Measurements from ENCODE around the gene RHOBTB1.

RHOBTB1 gene

DNA sequence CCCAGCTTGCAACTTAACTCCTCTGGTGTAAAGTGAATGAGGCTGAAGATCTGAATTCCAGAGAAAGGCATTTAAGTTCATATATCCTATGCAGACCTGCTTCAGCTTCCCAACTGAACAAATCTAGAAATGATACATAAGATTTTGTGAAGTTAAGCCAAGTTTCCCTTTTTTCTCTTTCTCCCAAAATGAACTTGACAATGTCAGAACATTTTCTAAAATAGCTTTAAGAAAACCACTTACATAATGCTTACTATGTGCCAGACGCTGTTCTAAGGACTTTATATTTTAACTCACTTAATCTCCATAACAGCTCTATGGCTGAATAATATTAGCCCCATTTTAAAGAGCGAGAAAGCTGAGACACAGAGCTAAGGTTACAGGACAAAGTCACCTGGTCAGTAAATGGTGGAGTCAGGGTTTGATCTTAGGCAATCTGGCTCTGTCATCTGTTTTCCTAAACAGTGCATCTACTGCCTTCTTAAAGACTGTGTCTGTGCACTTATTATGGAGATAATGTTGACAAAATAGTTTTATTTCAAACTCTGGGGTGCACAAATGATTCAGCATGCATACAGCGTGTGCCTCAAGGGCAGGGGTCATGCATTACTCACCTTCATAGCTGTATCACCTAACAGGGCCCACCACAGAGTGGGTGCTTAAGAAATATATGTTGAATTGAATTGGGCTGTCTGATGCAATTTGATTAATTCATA lies 66.8 kb downstream of the RHOBTB1 start:
- WGBS (ENCODE audit: extremely low coverage, insufficient coverage, low lambda C conversion rate) = no CpG with 5 or more reads among the region's 3 CpGs
- H3K27ac ChIP-seq (ENCODE audit: low read depth, low read length) = no peak overlapping the region
- no peak overlapping the region for H3K9ac ChIP-seq (ENCODE audit: low read length)
- H3K4me3 ChIP-seq (ENCODE audit: low read length) = no peak overlapping the region
- H4K5ac ChIP-seq (ENCODE audit: low read length) = no peak overlapping the region
- H3K79me1 ChIP-seq (ENCODE audit: low read length) = no peaks in the 10 kb centered on the region
- no peak overlapping the region for H2BK15ac ChIP-seq (replicated peaks; ENCODE audit: low read depth)
- H3K4me1 ChIP-seq (ENCODE audit: control insufficient read depth, low read depth, low read length) = no peaks in the 10 kb centered on the region
- no peak overlapping the region for H2BK120ac ChIP-seq (ENCODE audit: low read depth, low read length)
- H3K36me3 ChIP-seq (ENCODE audit: control insufficient read depth, insufficient read depth, low read length) = no peaks in the 10 kb centered on the region
- no peak overlapping the region for H2BK5ac ChIP-seq (ENCODE audit: low read length)
- no peak overlapping the region for H3K18ac ChIP-seq (ENCODE audit: low read length)
- no peak overlapping the region for H3K23ac ChIP-seq (ENCODE audit: low read length)
- no peak overlapping the region for H4K8ac ChIP-seq (ENCODE audit: low read depth, low read length)
- no peaks in the 10 kb centered on the region for H3K27me3 ChIP-seq (ENCODE audit: insufficient read depth, low read length, poor library complexity)
- no peak overlapping the region for H3K4me2 ChIP-seq (ENCODE audit: low read length)
- no peak overlapping the region for H3K56ac ChIP-seq (ENCODE audit: low read length)
- no peaks in the 10 kb centered on the region for H3K79me2 ChIP-seq (ENCODE audit: control insufficient read depth, insufficient read depth, low read length)
- H2AK5ac ChIP-seq (ENCODE audit: low read length) = no peak overlapping the region
- no peak for DNase-seq
- H3K4ac ChIP-seq (ENCODE audit: low read depth, low read length) = no peak overlapping the region

DNA sequence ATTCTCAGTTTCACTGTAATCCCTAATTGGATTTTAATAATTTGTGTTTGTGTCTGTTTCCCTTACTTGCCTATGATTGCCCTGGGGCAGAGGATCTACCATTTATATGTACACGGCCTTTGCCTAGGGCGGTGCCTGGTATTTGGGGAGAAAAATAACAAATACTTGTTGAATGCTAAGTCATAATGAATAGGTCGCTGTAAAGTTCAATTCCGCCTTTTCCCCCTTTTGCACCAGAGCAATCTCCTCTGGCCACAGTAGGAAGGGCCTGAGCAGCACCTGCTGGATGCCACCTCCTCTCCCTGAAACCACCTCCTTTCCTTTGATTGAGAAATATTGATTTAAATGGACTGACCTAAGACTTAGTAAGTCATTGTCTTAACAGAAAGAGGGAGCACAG lies 70.2 kb downstream of the RHOBTB1 start:
- Histone ChIP-seq H3K56ac (ENCODE audit: low read length) (no peak overlapping the region), H2AK5ac (ENCODE audit: low read length) (no peak overlapping the region), H3K79me2 (ENCODE audit: control insufficient read depth, insufficient read depth, low read length) (no peaks in the 10 kb centered on the region), H3K4me1 (ENCODE audit: control insufficient read depth, low read depth, low read length) (no peaks in the 10 kb centered on the region), H3K27me3 (ENCODE audit: insufficient read depth, low read length, poor library complexity) (no peaks in the 10 kb centered on the region), H3K79me1 (ENCODE audit: low read length) (no peaks in the 10 kb centered on the region), H3K27ac (ENCODE audit: low read depth, low read length) (no peak overlapping the region), H3K4ac (ENCODE audit: low read depth, low read length) (no peak overlapping the region), H2BK15ac (replicated peaks; ENCODE audit: low read depth) (no peak overlapping the region), H3K36me3 (ENCODE audit: control insufficient read depth, insufficient read depth, low read length) (no peaks in the 10 kb centered on the region), H3K9ac (ENCODE audit: low read length) (no peak overlapping the region), H3K4me3 (ENCODE audit: low read length) (no peak overlapping the region), H2BK120ac (ENCODE audit: low read depth, low read length) (no peak overlapping the region), H2BK5ac (ENCODE audit: low read length) (no peak overlapping the region), H3K4me2 (ENCODE audit: low read length) (no peak overlapping the region), H3K18ac (ENCODE audit: low read length) (no peak overlapping the region), H4K5ac (ENCODE audit: low read length) (no peak overlapping the region), H4K8ac (ENCODE audit: low read depth, low read length) (no peak overlapping the region), H3K23ac (ENCODE audit: low read length) (no peak overlapping the region)
- no CpG with 5 or more reads among the region's 4 CpGs for WGBS (ENCODE audit: extremely low coverage, insufficient coverage, low lambda C conversion rate)
- DNase-seq = no peak

DNA sequence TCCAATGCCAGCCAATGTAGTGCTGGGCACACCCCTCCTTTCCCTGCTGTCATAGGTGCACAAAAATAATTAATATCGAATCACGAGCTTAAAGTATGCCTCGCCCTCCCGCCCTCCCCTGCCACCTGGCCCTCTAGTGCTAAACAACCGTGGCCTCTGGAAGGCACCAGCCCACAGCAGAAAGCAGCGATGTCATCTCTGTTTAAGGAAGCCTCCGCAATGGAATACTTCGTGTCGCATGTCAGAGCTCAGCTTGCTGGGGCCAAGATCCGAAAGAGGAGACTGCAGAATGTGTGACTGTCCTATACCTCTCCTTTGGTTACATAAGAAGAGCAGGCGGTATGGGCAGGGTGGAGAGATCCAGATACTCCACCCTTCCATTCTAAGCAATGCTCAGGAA lies 71.5 kb downstream of the RHOBTB1 start:
- Histone ChIP-seq H3K27ac (ENCODE audit: low read depth, low read length) (no peak overlapping the region), H4K5ac (ENCODE audit: low read length) (no peak overlapping the region), H2BK120ac (ENCODE audit: low read depth, low read length) (no peak overlapping the region), H3K23ac (ENCODE audit: low read length) (no peak overlapping the region), H2BK5ac (ENCODE audit: low read length) (no peak overlapping the region), H3K56ac (ENCODE audit: low read length) (no peak overlapping the region), H2AK5ac (ENCODE audit: low read length) (no peak overlapping the region), H3K4me1 (ENCODE audit: control insufficient read depth, low read depth, low read length) (no peaks in the 10 kb centered on the region), H3K27me3 (ENCODE audit: insufficient read depth, low read length, poor library complexity) (no peaks in the 10 kb centered on the region), H3K4ac (ENCODE audit: low read depth, low read length) (no peak overlapping the region), H3K9ac (ENCODE audit: low read length) (no peak overlapping the region), H3K79me2 (ENCODE audit: control insufficient read depth, insufficient read depth, low read length) (no peaks in the 10 kb centered on the region), H3K4me3 (ENCODE audit: low read length) (no peak overlapping the region), H3K79me1 (ENCODE audit: low read length) (no peaks in the 10 kb centered on the region), H2BK15ac (replicated peaks; ENCODE audit: low read depth) (no peak overlapping the region), H3K4me2 (ENCODE audit: low read length) (no peak overlapping the region), H4K8ac (ENCODE audit: low read depth, low read length) (no peak overlapping the region), H3K36me3 (ENCODE audit: control insufficient read depth, insufficient read depth, low read length) (no peaks in the 10 kb centered on the region), H3K18ac (ENCODE audit: low read length) (no peak overlapping the region)
- no peak for DNase-seq
- no CpG with 5 or more reads among the region's 11 CpGs for WGBS (ENCODE audit: extremely low coverage, insufficient coverage, low lambda C conversion rate)

DNA sequence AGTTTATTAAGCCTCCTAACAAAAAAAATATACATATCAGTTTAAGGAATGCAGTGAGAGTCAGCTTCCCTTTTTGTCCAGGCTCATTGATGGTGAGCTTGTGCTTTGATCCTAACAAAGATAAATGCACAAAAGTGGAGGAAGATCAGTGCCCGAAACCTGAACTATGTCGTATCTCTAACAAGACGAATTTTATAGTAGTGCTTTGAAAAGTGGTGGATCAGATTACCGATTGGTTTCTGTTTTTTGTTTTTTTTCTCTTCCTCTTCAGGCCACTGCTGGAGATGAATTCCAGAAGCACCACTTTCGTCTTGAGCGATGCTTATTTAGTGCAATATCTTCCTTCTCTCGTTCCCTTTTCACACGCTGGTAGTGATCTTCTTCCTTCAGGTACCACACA lies 72.8 kb downstream of the RHOBTB1 start:
- no peak overlapping the region for H3K23ac ChIP-seq (ENCODE audit: low read length)
- no peaks in the 10 kb centered on the region for H3K36me3 ChIP-seq (ENCODE audit: control insufficient read depth, insufficient read depth, low read length)

DNA sequence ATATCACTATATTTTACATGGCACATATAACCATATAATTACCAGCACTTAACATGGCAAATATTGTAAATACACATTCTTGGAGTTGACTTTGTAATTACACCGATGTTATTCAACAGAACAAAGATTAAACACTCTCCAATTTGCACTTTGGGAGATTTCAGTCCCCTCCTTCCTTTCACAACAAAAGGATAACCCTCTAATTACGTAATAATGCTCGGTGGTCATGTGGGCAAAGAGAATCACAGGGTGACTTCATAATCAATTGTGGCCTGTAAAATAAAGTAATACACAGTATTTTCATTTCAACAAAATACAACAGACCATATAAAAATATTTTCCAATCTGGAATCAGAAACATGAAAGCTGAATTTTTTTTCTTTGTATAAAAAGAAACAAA lies 73.2 kb downstream of the RHOBTB1 start:
- no peak for DNase-seq

More for the DNA sequence above, 72.8 kb downstream of the RHOBTB1 start:
- no peak overlapping the region for H3K4ac ChIP-seq (ENCODE audit: low read depth, low read length)
- no peak overlapping the region for H3K56ac ChIP-seq (ENCODE audit: low read length)
- no peak overlapping the region for H2AK5ac ChIP-seq (ENCODE audit: low read length)
- no peaks in the 10 kb centered on the region for H3K27me3 ChIP-seq (ENCODE audit: insufficient read depth, low read length, poor library complexity)
- WGBS (ENCODE audit: extremely low coverage, insufficient coverage, low lambda C conversion rate) = no CpG with 5 or more reads among the region's 8 CpGs
- no peak overlapping the region for H4K5ac ChIP-seq (ENCODE audit: low read length)
- no peak overlapping the region for H2BK5ac ChIP-seq (ENCODE audit: low read length)
- H4K8ac ChIP-seq (ENCODE audit: low read depth, low read length) = no peak overlapping the region
- no peak overlapping the region for H3K9ac ChIP-seq (ENCODE audit: low read length)
- H3K4me2 ChIP-seq (ENCODE audit: low read length) = no peak overlapping the region
- H3K18ac ChIP-seq (ENCODE audit: low read length) = no peak overlapping the region
- H2BK120ac ChIP-seq (ENCODE audit: low read depth, low read length) = no peak overlapping the region
- no peak for DNase-seq
- no peak overlapping the region for H3K27ac ChIP-seq (ENCODE audit: low read depth, low read length)
- H3K4me1 ChIP-seq (ENCODE audit: control insufficient read depth, low read depth, low read length) = no peaks in the 10 kb centered on the region
- H3K79me2 ChIP-seq (ENCODE audit: control insufficient read depth, insufficient read depth, low read length) = no peaks in the 10 kb centered on the region
- H3K79me1 ChIP-seq (ENCODE audit: low read length) = no peaks in the 10 kb centered on the region
- no peak overlapping the region for H3K4me3 ChIP-seq (ENCODE audit: low read length)
- no peak overlapping the region for H2BK15ac ChIP-seq (replicated peaks; ENCODE audit: low read depth)

DNA sequence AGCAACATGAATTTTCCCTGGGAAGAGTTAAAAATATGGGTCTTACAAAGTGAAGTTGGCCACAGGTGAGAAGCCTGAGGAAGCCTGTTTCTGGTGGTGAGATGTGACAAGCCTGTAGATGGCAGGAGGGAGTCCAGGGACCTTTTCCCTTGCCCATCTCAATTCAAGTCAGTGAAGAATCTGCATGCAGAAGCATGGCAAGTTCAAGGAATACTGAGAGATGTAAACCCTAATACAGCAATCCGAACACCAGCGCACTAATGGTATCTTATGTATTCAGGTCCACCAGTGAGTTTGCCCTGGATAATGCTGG lies 73.6 kb downstream of the RHOBTB1 start:
- Histone ChIP-seq H3K56ac (ENCODE audit: low read length) (no peak overlapping the region), H2BK120ac (ENCODE audit: low read depth, low read length) (no peak overlapping the region), H3K27ac (ENCODE audit: low read depth, low read length) (no peak overlapping the region), H3K36me3 (ENCODE audit: control insufficient read depth, insufficient read depth, low read length) (no peaks in the 10 kb centered on the region), H2BK15ac (replicated peaks; ENCODE audit: low read depth) (no peak overlapping the region), H4K8ac (ENCODE audit: low read depth, low read length) (no peak overlapping the region), H2AK5ac (ENCODE audit: low read length) (no peak overlapping the region), H4K5ac (ENCODE audit: low read length) (no peak overlapping the region), H3K18ac (ENCODE audit: low read length) (no peak overlapping the region), H3K79me1 (ENCODE audit: low read length) (no peaks in the 10 kb centered on the region), H3K4me2 (ENCODE audit: low read length) (no peak overlapping the region), H3K9ac (ENCODE audit: low read length) (no peak overlapping the region), H3K23ac (ENCODE audit: low read length) (no peak overlapping the region), H3K4me1 (ENCODE audit: control insufficient read depth, low read depth, low read length) (no peaks in the 10 kb centered on the region), H3K4me3 (ENCODE audit: low read length) (no peak overlapping the region), H3K27me3 (ENCODE audit: insufficient read depth, low read length, poor library complexity) (no peaks in the 10 kb centered on the region), H2BK5ac (ENCODE audit: low read length) (no peak overlapping the region), H3K4ac (ENCODE audit: low read depth, low read length) (no peak overlapping the region), H3K79me2 (ENCODE audit: control insufficient read depth, insufficient read depth, low read length) (no peaks in the 10 kb centered on the region)
- DNase-seq = peak; percentile 49
- WGBS (ENCODE audit: extremely low coverage, insufficient coverage, low lambda C conversion rate) = no CpG with 5 or more reads among the region's 2 CpGs

More for the DNA sequence above, 73.2 kb downstream of the RHOBTB1 start:
- H2BK120ac ChIP-seq (ENCODE audit: low read depth, low read length) = no peak overlapping the region
- no peak overlapping the region for H3K9ac ChIP-seq (ENCODE audit: low read length)
- H3K23ac ChIP-seq (ENCODE audit: low read length) = no peak overlapping the region
- H2AK5ac ChIP-seq (ENCODE audit: low read length) = no peak overlapping the region
- H2BK5ac ChIP-seq (ENCODE audit: low read length) = no peak overlapping the region
- no peak overlapping the region for H3K4me2 ChIP-seq (ENCODE audit: low read length)
- no peaks in the 10 kb centered on the region for H3K4me1 ChIP-seq (ENCODE audit: control insufficient read depth, low read depth, low read length)
- no peak overlapping the region for H2BK15ac ChIP-seq (replicated peaks; ENCODE audit: low read depth)
- no peaks in the 10 kb centered on the region for H3K79me1 ChIP-seq (ENCODE audit: low read length)
- WGBS (ENCODE audit: extremely low coverage, insufficient coverage, low lambda C conversion rate) = no CpG with 5 or more reads among the region's 3 CpGs
- H3K56ac ChIP-seq (ENCODE audit: low read length) = no peak overlapping the region
- H3K4ac ChIP-seq (ENCODE audit: low read depth, low read length) = no peak overlapping the region
- no peaks in the 10 kb centered on the region for H3K36me3 ChIP-seq (ENCODE audit: control insufficient read depth, insufficient read depth, low read length)
- H3K27ac ChIP-seq (ENCODE audit: low read depth, low read length) = no peak overlapping the region
- H4K8ac ChIP-seq (ENCODE audit: low read depth, low read length) = no peak overlapping the region
- no peak overlapping the region for H3K4me3 ChIP-seq (ENCODE audit: low read length)
- no peaks in the 10 kb centered on the region for H3K27me3 ChIP-seq (ENCODE audit: insufficient read depth, low read length, poor library complexity)
- no peak overlapping the region for H3K18ac ChIP-seq (ENCODE audit: low read length)
- no peaks in the 10 kb centered on the region for H3K79me2 ChIP-seq (ENCODE audit: control insufficient read depth, insufficient read depth, low read length)
- no peak overlapping the region for H4K5ac ChIP-seq (ENCODE audit: low read length)

Measured in mesendoderm (in vitro differentiated cells).